Adipocyte (in vitro differentiated cells): ENCODE measurements around the gene ARHGAP21.

Experiments used
- DNase-seq: peaks from one replicate; pipeline ENCODE4 v3.0.0-alpha.2; 2015; ENCODE audit warnings: low read depth
- H3K27me3 ChIP-seq: replicated peaks from 2 replicates; pipeline ENCODE4 v1.7.0; 2013; ENCODE audit warnings: mild to moderate bottlenecking, low read length, moderate library complexity; ENCODE audit not compliant: control insufficient read depth, insufficient read depth
- H3K36me3 ChIP-seq: 2 replicates; pipeline ENCODE4 v1.7.0; 2013; ENCODE audit warnings: low read length, mild to moderate bottlenecking, moderate library complexity; ENCODE audit not compliant: control insufficient read depth, insufficient read depth, severe bottlenecking
- H3K4me1 ChIP-seq: 2 replicates; pipeline ENCODE4 v1.7.0; 2013; ENCODE audit warnings: mild to moderate bottlenecking, low read length, moderate library complexity; ENCODE audit not compliant: control insufficient read depth, insufficient read depth
- H3K4me3 ChIP-seq: 2 replicates; pipeline ENCODE4 v1.7.0; 2013; ENCODE audit warnings: mild to moderate bottlenecking, low read length, moderate library complexity
- H3K9ac ChIP-seq: 2 replicates; pipeline ENCODE4 v1.7.0; 2013; ENCODE audit warnings: mild to moderate bottlenecking, low read length, moderate library complexity
- H3K9me3 ChIP-seq: 2 replicates; pipeline ENCODE4 v1.7.0; 2013; ENCODE audit warnings: mild to moderate bottlenecking, low read length, moderate library complexity; ENCODE audit not compliant: control insufficient read depth

Gene ARHGAP21

DNA sequence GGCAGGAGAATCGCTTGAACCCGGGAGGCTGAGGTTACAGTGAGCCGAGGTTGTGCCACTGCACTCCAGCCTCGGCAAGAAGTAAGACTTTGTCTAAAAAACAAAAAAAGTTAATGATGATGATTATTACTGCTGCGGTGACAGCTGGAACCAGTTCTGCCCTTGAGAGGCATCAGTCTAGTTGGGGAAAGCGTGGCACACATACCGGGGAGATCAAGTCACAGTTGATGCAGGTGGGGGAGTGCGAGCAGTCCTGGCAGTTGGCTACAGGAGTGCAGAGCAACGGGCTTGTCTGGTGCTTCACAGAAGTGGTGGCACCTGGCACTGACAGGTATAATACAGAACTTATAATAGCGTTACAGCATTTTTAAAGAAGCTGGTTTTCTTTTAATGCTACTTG, 173.0 kb downstream of the ARHGAP21 start:
- Histone ChIP-seq H3K36me3 (peaks cover 3% of the 10 kb centered on the region), H3K4me3 (no peak overlapping the region)

DNA sequence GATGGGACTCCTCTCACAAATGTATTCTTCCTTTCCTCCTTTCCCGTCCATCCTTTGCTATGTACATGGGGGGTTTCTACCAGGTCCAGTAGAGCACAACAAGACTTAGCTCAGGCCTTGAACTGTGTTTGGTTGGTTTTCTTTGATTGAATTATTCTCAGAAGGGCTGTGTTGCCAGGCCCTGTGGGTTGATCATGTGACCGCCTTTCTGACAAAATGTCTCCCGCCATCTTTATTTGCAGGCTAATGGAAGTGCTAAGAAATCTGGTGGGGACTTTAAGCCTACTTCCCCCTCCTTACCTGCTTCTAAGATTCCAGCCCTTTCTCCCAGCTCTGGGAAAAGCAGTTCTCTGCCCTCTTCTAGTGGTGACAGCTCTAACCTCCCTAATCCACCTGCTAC, 178.1 kb downstream of the ARHGAP21 start:
- H3K9me3 ChIP-seq, result no peaks in the 10 kb centered on the region

More for the DNA sequence above, 173.0 kb downstream of the ARHGAP21 start:
- H3K27me3 ChIP-seq, result peaks cover 8% of the 10 kb centered on the region
- H3K9me3 ChIP-seq, result no peaks in the 10 kb centered on the region
- no peaks in the 10 kb centered on the region for H3K4me1 ChIP-seq
- H3K9ac ChIP-seq, result no peak overlapping the region
- no peak for DNase-seq

DNA sequence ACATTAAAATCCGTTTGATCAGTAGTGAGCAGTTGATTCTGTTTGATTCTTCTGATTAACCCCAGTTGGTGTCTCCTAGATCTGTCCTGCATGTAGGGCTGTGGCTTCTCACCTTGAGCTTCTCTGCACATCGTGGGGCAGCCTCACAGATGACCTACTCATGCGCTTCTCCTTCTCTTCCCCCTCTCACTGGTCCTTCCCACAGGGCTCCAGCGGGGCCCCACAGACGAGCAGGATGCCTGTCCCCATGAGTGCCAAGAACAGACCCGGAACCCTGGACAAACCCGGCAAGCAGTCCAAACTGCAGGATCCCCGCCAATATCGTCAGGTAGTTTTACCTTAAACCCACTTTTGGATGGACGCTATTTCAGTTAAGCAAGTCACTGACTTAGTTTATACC, 178.9 kb downstream of the ARHGAP21 start:
- no peak for DNase-seq
- Histone ChIP-seq H3K4me3 (no peak overlapping the region), H3K9me3 (no peaks in the 10 kb centered on the region), H3K27me3 (no peaks in the 10 kb centered on the region), H3K4me1 (peaks cover 8% of the 10 kb centered on the region), H3K9ac (no peak overlapping the region), H3K36me3 (peaks cover 11% of the 10 kb centered on the region)

More for the DNA sequence above, 178.1 kb downstream of the ARHGAP21 start:
- H3K9ac ChIP-seq, result no peak overlapping the region
- no peak overlapping the region for H3K4me3 ChIP-seq
- H3K4me1 ChIP-seq, result peaks cover 8% of the 10 kb centered on the region
- no peaks in the 10 kb centered on the region for H3K27me3 ChIP-seq
- H3K36me3 ChIP-seq, result peaks cover 14% of the 10 kb centered on the region
- no peak for DNase-seq

DNA sequence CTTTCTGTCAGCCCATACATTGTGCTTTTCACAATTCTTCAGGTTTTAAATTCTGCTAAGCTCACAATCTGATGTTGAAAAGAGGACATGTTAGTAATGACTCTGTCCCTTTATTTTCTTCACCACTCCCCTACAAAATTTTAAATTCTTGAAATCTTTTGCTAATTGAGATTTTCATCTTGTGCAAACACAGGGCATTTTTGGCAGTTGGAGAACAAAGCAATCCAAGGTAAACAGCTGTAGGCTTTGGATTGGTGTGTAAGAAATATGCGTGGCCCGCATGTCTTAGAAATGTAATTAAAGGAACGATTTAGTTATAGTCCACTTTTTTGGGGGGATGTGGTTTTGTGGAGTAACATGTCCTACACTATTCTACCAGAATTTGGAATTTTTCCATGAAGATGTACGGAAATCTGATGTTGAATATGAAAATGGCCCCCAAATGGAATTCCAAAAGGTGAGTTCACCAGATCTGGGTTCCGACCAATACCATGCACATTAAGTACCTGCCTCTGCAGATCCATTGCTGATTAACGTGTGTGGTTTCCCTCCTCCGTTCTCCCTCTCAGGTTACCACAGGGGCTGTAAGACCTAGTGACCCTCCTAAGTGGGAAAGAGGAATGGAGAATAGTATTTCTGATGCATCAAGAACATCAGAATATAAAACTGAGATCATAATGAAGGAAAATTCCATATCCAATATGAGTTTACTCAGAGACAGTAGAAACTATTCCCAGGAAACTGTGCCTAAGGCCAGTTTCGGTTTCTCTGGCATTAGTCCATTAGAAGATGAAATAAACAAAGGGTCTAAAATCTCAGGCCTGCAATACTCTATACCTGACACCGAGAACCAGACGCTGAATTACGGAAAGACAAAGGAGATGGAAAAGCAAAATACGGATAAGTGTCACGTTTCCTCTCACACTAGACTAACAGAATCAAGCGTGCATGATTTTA, 181.1 kb downstream of the ARHGAP21 start:
- Histone ChIP-seq H3K9me3 (no peaks in the 10 kb centered on the region), H3K9ac (no peak overlapping the region), H3K27me3 (no peaks in the 10 kb centered on the region), H3K4me3 (no peak overlapping the region), H3K36me3 (peaks cover 16% of the 10 kb centered on the region), H3K4me1 (peaks cover 8% of the 10 kb centered on the region)
- no peak for DNase-seq

DNA sequence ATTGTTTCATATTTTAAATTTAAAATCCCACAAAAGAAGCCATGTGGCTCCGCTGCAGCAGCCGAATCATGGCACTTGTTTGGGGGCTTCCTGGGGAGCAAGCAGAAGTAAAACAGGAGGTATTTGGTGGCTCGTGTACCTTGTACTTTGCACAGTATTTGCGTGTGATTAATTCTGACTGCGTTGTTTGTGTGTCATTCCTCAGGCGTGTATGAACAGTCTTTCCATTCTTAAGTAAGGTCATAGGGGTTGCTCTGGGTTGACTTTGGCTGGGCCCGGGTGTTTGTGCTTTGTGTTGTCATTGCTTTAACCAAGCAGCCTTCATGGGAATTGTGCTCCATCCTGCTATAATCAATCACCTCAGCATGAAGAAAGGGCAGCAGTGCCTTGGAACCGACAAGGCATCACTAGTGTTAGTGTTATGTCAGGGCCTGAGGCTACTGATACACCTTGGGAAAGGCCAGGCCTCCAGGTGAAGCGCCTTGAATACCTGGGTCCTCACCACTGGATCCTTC, 182.4 kb downstream of the ARHGAP21 start:
- Histone ChIP-seq H3K9me3 (no peaks in the 10 kb centered on the region), H3K4me3 (no peak overlapping the region), H3K9ac (no peak overlapping the region), H3K27me3 (no peaks in the 10 kb centered on the region), H3K36me3 (peaks cover 19% of the 10 kb centered on the region), H3K4me1 (peaks cover 8% of the 10 kb centered on the region)
- no peak for DNase-seq

DNA sequence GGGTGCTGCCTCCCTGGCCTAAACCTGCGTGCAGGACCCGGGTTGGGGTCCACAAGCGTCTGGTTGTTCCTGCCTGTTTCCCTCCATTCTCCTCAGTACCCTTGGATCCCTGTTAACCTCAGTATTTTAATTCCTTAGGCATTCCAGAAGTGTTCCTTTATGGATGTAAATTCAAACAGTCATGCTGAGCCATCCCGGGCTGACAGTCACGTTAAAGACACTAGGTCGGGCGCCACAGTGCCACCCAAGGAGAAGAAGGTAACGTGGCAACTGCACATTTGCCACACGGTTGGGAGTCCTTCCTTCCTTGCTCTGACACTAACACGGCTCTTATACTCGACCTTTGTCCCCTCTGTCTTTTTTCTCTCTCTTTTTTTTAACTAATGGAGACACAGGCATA, 187.1 kb downstream of the ARHGAP21 start:
- Histone ChIP-seq H3K9ac (no peak overlapping the region), H3K36me3 (peaks cover 42% of the 10 kb centered on the region), H3K4me1 (no peaks in the 10 kb centered on the region)

DNA sequence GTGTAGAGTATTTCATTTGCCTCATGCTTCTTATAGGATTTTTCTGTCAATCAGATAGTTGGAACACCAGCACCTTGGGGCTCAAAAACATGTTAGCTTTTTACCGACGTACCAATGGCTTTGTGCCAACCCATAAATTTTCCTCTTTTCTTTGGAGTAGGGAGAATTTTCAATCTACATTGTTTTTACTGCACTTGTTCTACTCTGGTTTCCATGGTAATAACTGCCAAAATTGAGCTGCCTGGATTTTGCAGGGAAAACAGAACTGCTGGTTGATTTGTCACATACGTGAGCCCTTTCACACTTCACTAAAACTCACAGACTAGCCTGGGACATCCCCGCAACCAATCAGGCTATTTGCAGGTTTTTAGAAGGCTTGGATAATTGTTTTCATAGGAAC, 189.7 kb downstream of the ARHGAP21 start:
- Histone ChIP-seq H3K9me3 (no peaks in the 10 kb centered on the region), H3K27me3 (no peaks in the 10 kb centered on the region), H3K4me1 (no peaks in the 10 kb centered on the region), H3K36me3 (peaks cover 45% of the 10 kb centered on the region), H3K4me3 (no peak overlapping the region), H3K9ac (no peak overlapping the region)
- no peak for DNase-seq

More for the DNA sequence above, 187.1 kb downstream of the ARHGAP21 start:
- H3K4me3 ChIP-seq, result no peak overlapping the region
- H3K9me3 ChIP-seq, result no peaks in the 10 kb centered on the region
- no peak for DNase-seq
- no peaks in the 10 kb centered on the region for H3K27me3 ChIP-seq
